ENCODE results near the gene DCLK1. TPM values are rescaled to one million over a fixed set of nuclear protein-coding genes. Genes with fewer than 3 reads are reported as not detected.

DCLK1 gene
- total RNA-seq (under 1 TPM in 2 of 5 donors, not detected in 3; 0.03 to 0.09 TPM), total RNA-seq (0 to 0.18 (median 0) reads per million in 29 experiments)
- 0.11 TPM for total RNA-seq (2013)

- POLR2A ChIA-PET = no interaction called here
- CTCF ChIA-PET = no interaction called here
- peaks cover 0 to 9% (median 4%) of the 10 kb centered on the region in 3 donors for H3K9me3 Mint-ChIP-seq
- no peaks in the 10 kb centered on the region for H3K36me3 Mint-ChIP-seq
- Histone ChIP-seq H3K4me3 (ENCODE audit: control insufficient read depth in 1 of 2, extremely low read depth in 1 of 2, low read length in 1 of 2) (no peak within 1 kb of the TSS), H3K9me3 (no peaks in the 10 kb centered on the region), H3K27me3 (replicated peaks in 1 of 2; ENCODE audit: control insufficient read depth in 2 of 2, extremely low read depth in 1 of 2, insufficient read depth in 2 of 2, low read length in 1 of 2) (peaks cover 19 to 23% of the 10 kb centered on the region in 2 experiments), H3K4me1 (ENCODE audit: control insufficient read depth in 1 of 2, extremely low read depth in 1 of 2, insufficient read depth in 2 of 2, low read length in 2 of 2) (no peaks in the 10 kb centered on the region), H3K27ac (ENCODE audit: low read length) (no peak within 1 kb of the TSS), H3K36me3 (ENCODE audit: control insufficient read depth in 2 of 2, extremely low read depth in 1 of 2, insufficient read depth in 1 of 2, low read length in 1 of 2) (no peaks in the 10 kb centered on the region)
- H3K27ac Mint-ChIP-seq = no peak within 1 kb of the TSS
- H3K4me3 Mint-ChIP-seq = no peak within 1 kb of the TSS
- 10% methylated on average over 32 of the region's 48 CpGs for WGBS (ENCODE audit: insufficient coverage)
- peaks cover 26 to 37% of the 10 kb centered on the region in 2 donors for H3K27me3 Mint-ChIP-seq
- H3K4me1 Mint-ChIP-seq = peaks cover 0 to 2% (median 0%) of the 10 kb centered on the region in 3 donors
- ATAC-seq (replicated peaks in 1 of 4) = no peak
- no peak for DNase-seq
Measured at GRCh38 chr13:36131222-36131930, at the start of gene DCLK1. DCLK1 (minus strand) TSS chr13:36131382.

- Mint-ChIP-seq H3K4me1 (no peaks in the 10 kb centered on the region), H3K4me3 (no peak overlapping the region), H3K36me3 (no peaks in the 10 kb centered on the region), H3K27ac (no peak overlapping the region), H3K27me3 (no peaks in the 10 kb centered on the region), H3K9me3 (peaks cover 0 to 4% (median 0%) of the 10 kb centered on the region in 3 donors)
- no peak for DNase-seq
- Histone ChIP-seq H3K27ac (ENCODE audit: low read length) (no peak overlapping the region), H3K4me1 (ENCODE audit: control insufficient read depth in 1 of 2, extremely low read depth in 1 of 2, insufficient read depth in 2 of 2, low read length in 2 of 2) (no peaks in the 10 kb centered on the region), H3K36me3 (ENCODE audit: control insufficient read depth in 2 of 2, extremely low read depth in 1 of 2, insufficient read depth in 1 of 2, low read length in 1 of 2) (no peaks in the 10 kb centered on the region), H3K4me3 (ENCODE audit: control insufficient read depth in 1 of 2, extremely low read depth in 1 of 2, low read length in 1 of 2) (no peak overlapping the region), H3K9me3 (no peaks in the 10 kb centered on the region), H3K27me3 (replicated peaks in 1 of 2; ENCODE audit: control insufficient read depth in 2 of 2, extremely low read depth in 1 of 2, insufficient read depth in 2 of 2, low read length in 1 of 2) (no peaks in the 10 kb centered on the region)
- no peak for ATAC-seq (replicated peaks in 1 of 4)
- ChIA-PET CTCF (no interaction called here), POLR2A (no interaction called here)
- WGBS (ENCODE audit: insufficient coverage) = no CpG with 5 or more reads among the region's 5 CpGs
Measured at GRCh38 chr13:36175621-36176020, 44.4 kb upstream of the DCLK1 start.

GRCh38 chr13:36174923-36175322, 43.7 kb upstream of the DCLK1 start:
- no peak for ATAC-seq (replicated peaks in 1 of 4)
- POLR2A ChIA-PET = no interaction called here
- H3K36me3 Mint-ChIP-seq = no peaks in the 10 kb centered on the region

GRCh38 chr13:36173571-36174322, 42.6 kb upstream of the DCLK1 start:
- H3K4me1 ChIP-seq (ENCODE audit: control insufficient read depth in 1 of 2, extremely low read depth in 1 of 2, insufficient read depth in 2 of 2, low read length in 2 of 2) = no peaks in the 10 kb centered on the region
- WGBS (ENCODE audit: insufficient coverage) = 78% methylated on average over 1 of the region's 4 CpGs
- Mint-ChIP-seq H3K4me3 (no peak overlapping the region), H3K9me3 (no peaks in the 10 kb centered on the region), H3K27me3 (no peaks in the 10 kb centered on the region), H3K27ac (no peak overlapping the region), H3K4me1 (no peaks in the 10 kb centered on the region), H3K36me3 (no peaks in the 10 kb centered on the region)
- H3K36me3 ChIP-seq (ENCODE audit: control insufficient read depth in 2 of 2, extremely low read depth in 1 of 2, insufficient read depth in 1 of 2, low read length in 1 of 2) = no peaks in the 10 kb centered on the region
- ChIA-PET POLR2A (no interaction called here), CTCF (no interaction called here)
- DNase-seq (no peak), ATAC-seq (replicated peaks in 1 of 4) (no peak)
- no peak overlapping the region for H3K4me3 ChIP-seq (ENCODE audit: control insufficient read depth in 1 of 2, extremely low read depth in 1 of 2, low read length in 1 of 2)
- no peaks in the 10 kb centered on the region for H3K27me3 ChIP-seq (replicated peaks in 1 of 2; ENCODE audit: control insufficient read depth in 2 of 2, extremely low read depth in 1 of 2, insufficient read depth in 2 of 2, low read length in 1 of 2)
- no peak overlapping the region for H3K27ac ChIP-seq (ENCODE audit: low read length)
- H3K9me3 ChIP-seq = no peaks in the 10 kb centered on the region

More at GRCh38 chr13:36174923-36175322, 43.7 kb upstream of the DCLK1 start:
- peaks cover 0 to under 1% (median 0%) of the 10 kb centered on the region in 3 donors for H3K9me3 Mint-ChIP-seq
- H3K9me3 ChIP-seq = no peaks in the 10 kb centered on the region
- H3K27ac Mint-ChIP-seq = no peak overlapping the region
- WGBS (ENCODE audit: insufficient coverage) = 71% methylated on average over 6 of the region's 7 CpGs
- H3K27ac ChIP-seq (ENCODE audit: low read length) = no peak overlapping the region
- no peaks in the 10 kb centered on the region for H3K4me1 ChIP-seq (ENCODE audit: control insufficient read depth in 1 of 2, extremely low read depth in 1 of 2, insufficient read depth in 2 of 2, low read length in 2 of 2)
- H3K4me3 ChIP-seq (ENCODE audit: control insufficient read depth in 1 of 2, extremely low read depth in 1 of 2, low read length in 1 of 2) = no peak overlapping the region
- H3K27me3 ChIP-seq (replicated peaks in 1 of 2; ENCODE audit: control insufficient read depth in 2 of 2, extremely low read depth in 1 of 2, insufficient read depth in 2 of 2, low read length in 1 of 2) = no peaks in the 10 kb centered on the region
- CTCF ChIA-PET = no interaction called here
- H3K36me3 ChIP-seq (ENCODE audit: control insufficient read depth in 2 of 2, extremely low read depth in 1 of 2, insufficient read depth in 1 of 2, low read length in 1 of 2) = no peaks in the 10 kb centered on the region
- H3K4me3 Mint-ChIP-seq = no peak overlapping the region
- no peak for DNase-seq
- no peaks in the 10 kb centered on the region for H3K4me1 Mint-ChIP-seq
- H3K27me3 Mint-ChIP-seq = no peaks in the 10 kb centered on the region

GRCh38 chr13:36166046-36166445, 34.9 kb upstream of the DCLK1 start:
- DNase-seq = no peak
- no peak for ATAC-seq (replicated peaks in 1 of 4)
- H3K27me3 Mint-ChIP-seq = no peaks in the 10 kb centered on the region
- WGBS (ENCODE audit: insufficient coverage) = 84% methylated on average over 5 of the region's 5 CpGs
- no peak overlapping the region for H3K4me3 Mint-ChIP-seq
- Histone ChIP-seq H3K9me3 (no peaks in the 10 kb centered on the region), H3K36me3 (ENCODE audit: control insufficient read depth in 2 of 2, extremely low read depth in 1 of 2, insufficient read depth in 1 of 2, low read length in 1 of 2) (no peaks in the 10 kb centered on the region), H3K4me3 (ENCODE audit: control insufficient read depth in 1 of 2, extremely low read depth in 1 of 2, low read length in 1 of 2) (no peak overlapping the region), H3K4me1 (ENCODE audit: control insufficient read depth in 1 of 2, extremely low read depth in 1 of 2, insufficient read depth in 2 of 2, low read length in 2 of 2) (no peaks in the 10 kb centered on the region), H3K27ac (ENCODE audit: low read length) (no peak overlapping the region), H3K27me3 (replicated peaks in 1 of 2; ENCODE audit: control insufficient read depth in 2 of 2, extremely low read depth in 1 of 2, insufficient read depth in 2 of 2, low read length in 1 of 2) (no peaks in the 10 kb centered on the region)
- ChIA-PET CTCF (interaction anchor here (0.6 to 0.7 kb wide), 2 partner anchors 12 to 1006 kb away, joined by 3 to 4 read pairs; no protein-coding TSS in a partner anchor), POLR2A (no interaction called here)
- H3K36me3 Mint-ChIP-seq = no peaks in the 10 kb centered on the region
- H3K4me1 Mint-ChIP-seq = no peaks in the 10 kb centered on the region
- H3K9me3 Mint-ChIP-seq = peaks cover 0 to 12% (median 4%) of the 10 kb centered on the region in 3 donors
- no peak overlapping the region for H3K27ac Mint-ChIP-seq

GRCh38 chr13:36163809-36164308, 32.7 kb upstream of the DCLK1 start:
- Mint-ChIP-seq H3K9me3 (peaks cover 0 to 12% (median 8%) of the 10 kb centered on the region in 3 donors), H3K27ac (no peak overlapping the region), H3K4me1 (no peaks in the 10 kb centered on the region), H3K27me3 (no peaks in the 10 kb centered on the region), H3K36me3 (no peaks in the 10 kb centered on the region), H3K4me3 (no peak overlapping the region)
- ChIA-PET CTCF (no interaction called here), POLR2A (no interaction called here)
- ATAC-seq (replicated peaks in 1 of 4) = no peak
- Histone ChIP-seq H3K4me3 (ENCODE audit: control insufficient read depth in 1 of 2, extremely low read depth in 1 of 2, low read length in 1 of 2) (no peak overlapping the region), H3K36me3 (ENCODE audit: control insufficient read depth in 2 of 2, extremely low read depth in 1 of 2, insufficient read depth in 1 of 2, low read length in 1 of 2) (no peaks in the 10 kb centered on the region), H3K27ac (ENCODE audit: low read length) (no peak overlapping the region), H3K9me3 (no peaks in the 10 kb centered on the region), H3K27me3 (replicated peaks in 1 of 2; ENCODE audit: control insufficient read depth in 2 of 2, extremely low read depth in 1 of 2, insufficient read depth in 2 of 2, low read length in 1 of 2) (no peaks in the 10 kb centered on the region), H3K4me1 (ENCODE audit: control insufficient read depth in 1 of 2, extremely low read depth in 1 of 2, insufficient read depth in 2 of 2, low read length in 2 of 2) (no peaks in the 10 kb centered on the region)
- 92% methylated on average over 2 of the region's 7 CpGs for WGBS (ENCODE audit: insufficient coverage)
- no peak for DNase-seq
